HG02852 (cell line): ENCODE results near the gene SUSD6.
A peak's percentile ranks its signal among the peaks of the same experiment; 100 is the strongest.
"Not testable (repeated sequence)": the region's sequence is repeated elsewhere in the genome, so short reads cannot be mapped to it uniquely, and the experiment has no call there.

ENCODE experiments used
- ATAC-seq: cut with Tn5 transposase; IDR thresholded peaks from one replicate; pipeline ENCODE4 v1.9.1; 2021; ENCODE audit warnings: mild to moderate bottlenecking, moderate library complexity; ENCODE audit not compliant: unreplicated experiment

SUSD6 gene

GRCh38 chr14:69647213-69647612, 35.8 kb downstream of the SUSD6 start:
- ATAC-seq, result no peak

GRCh38 chr14:69647642-69648041, 36.2 kb downstream of the SUSD6 start:
- not testable (repeated sequence) for ATAC-seq

GRCh38 chr14:69648480-69649451, 37.4 kb downstream of the SUSD6 start:
- peak; percentile 56 for ATAC-seq

- ATAC-seq, result no peak
These were observed 39.6 kb downstream of the SUSD6 start for GRCh38 chr14:69650948-69651369.

GRCh38 chr14:69651664-69652063, 40.3 kb downstream of the SUSD6 start:
- no peak for ATAC-seq

GRCh38 chr14:69652942-69653684, 41.7 kb downstream of the SUSD6 start:
- no peak for ATAC-seq

- ATAC-seq, result no peak
These were observed 42.7 kb downstream of the SUSD6 start for GRCh38 chr14:69654116-69654515.

GRCh38 chr14:69657950-69658355, 46.6 kb downstream of the SUSD6 start:
- no peak for ATAC-seq

GRCh38 chr14:69658664-69659261, 47.4 kb downstream of the SUSD6 start:
- ATAC-seq, result no peak

- no peak for ATAC-seq
These were observed 49.2 kb downstream of the SUSD6 start for GRCh38 chr14:69660344-69661193.

GRCh38 chr14:69661194-69661537, 49.8 kb downstream of the SUSD6 start:
- no peak for ATAC-seq

GRCh38 chr14:69662636-69663299, 51.4 kb downstream of the SUSD6 start:
- ATAC-seq, result no peak

- ATAC-seq, result no peak
These were observed 51.9 kb downstream of the SUSD6 start for GRCh38 chr14:69663300-69663643.

- no peak for ATAC-seq
These were observed 52.9 kb downstream of the SUSD6 start for GRCh38 chr14:69664265-69664664.

- ATAC-seq, result no peak
These were observed 53.6 kb downstream of the SUSD6 start for GRCh38 chr14:69664865-69665526.

- ATAC-seq, result no peak
These were observed 54.2 kb downstream of the SUSD6 start for GRCh38 chr14:69665631-69666030.

GRCh38 chr14:69666112-69666511, 54.7 kb downstream of the SUSD6 start:
- ATAC-seq, result no peak

GRCh38 chr14:69666690-69667211, 55.4 kb downstream of the SUSD6 start:
- no peak for ATAC-seq

GRCh38 chr14:69667938-69668335, 56.5 kb downstream of the SUSD6 start:
- ATAC-seq, result peak; percentile 46
